Liver (tissue), 3 donors: ENCODE results near the gene HRH2.

Experiments used
- EGR1 ChIP-seq, 2 donors: IDR thresholded peaks; 2 replicates each; pipeline ENCODE4 v1.6.1; 2016 to 2018; ENCODE audit warnings: antibody characterized with exemption in 2 of 2, low read depth in 2 of 2
- GABPA ChIP-seq, 2 donors: IDR thresholded peaks in 1 of 2; conservative IDR thresholded peaks in 1 of 2; 2 replicates each; pipeline ENCODE4 v1.6.1; 2016; ENCODE audit warnings: antibody characterized with exemption in 2 of 2, mild to moderate bottlenecking in 1 of 2, moderate library complexity in 1 of 2
- TF ChIP-seq, protein P1 (sequence below): fragments of 150-350 bp; IDR thresholded peaks from 2 replicates; pipeline ENCODE4 v1.5.1; 2017; ENCODE audit warnings: improper control_type of control experiment, low read depth, low read length; ENCODE audit not compliant: missing input control
- TF ChIP-seq, protein P2 (sequence below): IDR thresholded peaks from 2 replicates; pipeline ENCODE4 v1.6.1; 2016; ENCODE audit warnings: antibody characterized with exemption, mild to moderate bottlenecking
- donor health status: healthy.
- donor health status: healthy.

DNA sequence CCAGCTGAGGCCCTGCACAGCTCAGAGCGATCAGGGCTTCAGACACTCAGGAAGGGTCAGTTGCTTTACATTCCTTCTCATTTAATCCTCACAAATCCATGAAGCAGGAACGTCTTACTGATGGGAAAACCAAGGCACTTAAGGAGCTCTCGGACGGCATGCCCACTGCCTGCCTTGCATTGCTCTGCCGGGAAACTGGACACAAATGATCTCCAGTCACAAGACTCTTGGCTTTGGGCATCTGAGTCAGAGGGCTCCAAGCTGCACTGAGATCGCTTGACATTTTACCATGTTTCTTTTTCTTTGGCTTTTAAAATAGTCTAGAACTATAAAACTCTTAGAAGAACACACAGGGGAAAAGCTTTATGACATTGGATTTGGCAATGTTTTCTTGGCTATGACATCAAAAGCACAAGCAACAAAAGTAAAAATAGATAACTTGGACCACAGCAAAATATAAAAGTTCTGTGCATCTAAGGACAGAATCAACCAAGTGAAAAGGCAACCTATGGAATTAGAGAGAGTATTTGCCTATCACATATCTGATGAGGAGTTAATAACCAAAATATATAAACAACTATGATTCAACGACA lies 43.6 kb upstream of the HRH2 start:
- TF ChIP-seq, protein P1, sequence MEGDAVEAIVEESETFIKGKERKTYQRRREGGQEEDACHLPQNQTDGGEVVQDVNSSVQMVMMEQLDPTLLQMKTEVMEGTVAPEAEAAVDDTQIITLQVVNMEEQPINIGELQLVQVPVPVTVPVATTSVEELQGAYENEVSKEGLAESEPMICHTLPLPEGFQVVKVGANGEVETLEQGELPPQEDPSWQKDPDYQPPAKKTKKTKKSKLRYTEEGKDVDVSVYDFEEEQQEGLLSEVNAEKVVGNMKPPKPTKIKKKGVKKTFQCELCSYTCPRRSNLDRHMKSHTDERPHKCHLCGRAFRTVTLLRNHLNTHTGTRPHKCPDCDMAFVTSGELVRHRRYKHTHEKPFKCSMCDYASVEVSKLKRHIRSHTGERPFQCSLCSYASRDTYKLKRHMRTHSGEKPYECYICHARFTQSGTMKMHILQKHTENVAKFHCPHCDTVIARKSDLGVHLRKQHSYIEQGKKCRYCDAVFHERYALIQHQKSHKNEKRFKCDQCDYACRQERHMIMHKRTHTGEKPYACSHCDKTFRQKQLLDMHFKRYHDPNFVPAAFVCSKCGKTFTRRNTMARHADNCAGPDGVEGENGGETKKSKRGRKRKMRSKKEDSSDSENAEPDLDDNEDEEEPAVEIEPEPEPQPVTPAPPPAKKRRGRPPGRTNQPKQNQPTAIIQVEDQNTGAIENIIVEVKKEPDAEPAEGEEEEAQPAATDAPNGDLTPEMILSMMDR, result no peak
- TF ChIP-seq GABPA (IDR thresholded peaks at IDR 0.05 in 1 of 2, conservative IDR thresholded peaks at IDR 0.05 in 1 of 2) (no peak), EGR1 (IDR thresholded peaks at IDR 0.05; ENCODE audit: low read depth in 2 of 2) (no peak)
- TF ChIP-seq, protein P2, sequence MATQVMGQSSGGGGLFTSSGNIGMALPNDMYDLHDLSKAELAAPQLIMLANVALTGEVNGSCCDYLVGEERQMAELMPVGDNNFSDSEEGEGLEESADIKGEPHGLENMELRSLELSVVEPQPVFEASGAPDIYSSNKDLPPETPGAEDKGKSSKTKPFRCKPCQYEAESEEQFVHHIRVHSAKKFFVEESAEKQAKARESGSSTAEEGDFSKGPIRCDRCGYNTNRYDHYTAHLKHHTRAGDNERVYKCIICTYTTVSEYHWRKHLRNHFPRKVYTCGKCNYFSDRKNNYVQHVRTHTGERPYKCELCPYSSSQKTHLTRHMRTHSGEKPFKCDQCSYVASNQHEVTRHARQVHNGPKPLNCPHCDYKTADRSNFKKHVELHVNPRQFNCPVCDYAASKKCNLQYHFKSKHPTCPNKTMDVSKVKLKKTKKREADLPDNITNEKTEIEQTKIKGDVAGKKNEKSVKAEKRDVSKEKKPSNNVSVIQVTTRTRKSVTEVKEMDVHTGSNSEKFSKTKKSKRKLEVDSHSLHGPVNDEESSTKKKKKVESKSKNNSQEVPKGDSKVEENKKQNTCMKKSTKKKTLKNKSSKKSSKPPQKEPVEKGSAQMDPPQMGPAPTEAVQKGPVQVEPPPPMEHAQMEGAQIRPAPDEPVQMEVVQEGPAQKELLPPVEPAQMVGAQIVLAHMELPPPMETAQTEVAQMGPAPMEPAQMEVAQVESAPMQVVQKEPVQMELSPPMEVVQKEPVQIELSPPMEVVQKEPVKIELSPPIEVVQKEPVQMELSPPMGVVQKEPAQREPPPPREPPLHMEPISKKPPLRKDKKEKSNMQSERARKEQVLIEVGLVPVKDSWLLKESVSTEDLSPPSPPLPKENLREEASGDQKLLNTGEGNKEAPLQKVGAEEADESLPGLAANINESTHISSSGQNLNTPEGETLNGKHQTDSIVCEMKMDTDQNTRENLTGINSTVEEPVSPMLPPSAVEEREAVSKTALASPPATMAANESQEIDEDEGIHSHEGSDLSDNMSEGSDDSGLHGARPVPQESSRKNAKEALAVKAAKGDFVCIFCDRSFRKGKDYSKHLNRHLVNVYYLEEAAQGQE, result no peak
